NCI-H460 (cell line): Measurements from ENCODE around the gene PRKACB. TPM values are rescaled to one million over a fixed set of nuclear protein-coding genes. Genes with fewer than 3 reads are reported as not detected.
"Not testable (repeated sequence)": the region's sequence is repeated elsewhere in the genome, so short reads cannot be mapped to it uniquely, and the experiment has no call there.

Experiments
- DNase-seq: peaks from one replicate; pipeline ENCODE4 v3.0.0-alpha.2; 2016; ENCODE audit warnings: low read depth; ENCODE audit errors: extremely low read depth
- small RNA-seq, 2 experiments: library from RNA; depleted of rRNA; stranded (forward); fragments of <200 nt; gene quantifications; one replicate each; pipeline ENCODE3, GENCODE V24; 2014
- total RNA-seq: library from RNA; depleted of rRNA; stranded (reverse); fragments of >200 nt; shearing (Covaris generic); gene quantifications from 2 replicates; pipeline ENCODE4 v1.2.3, GENCODE V29; 2014; rRNA removed

PRKACB gene
- total RNA-seq, 1 experiment from 2014 or later: 44.0 TPM

GRCh38 chr1:84264961-84265360 is 120.9 kb downstream of the PRKACB start:
- DNase-seq: no peak

GRCh38 chr1:84265867-84266266 is 121.8 kb downstream of the PRKACB start:
- DNase-seq: no peak

- no peak for DNase-seq
These were observed 122.7 kb downstream of the PRKACB start for GRCh38 chr1:84266748-84267147.

GRCh38 chr1:84267476-84267875 is 123.4 kb downstream of the PRKACB start:
- DNase-seq: no peak

- no peak for DNase-seq
These were observed 124.3 kb downstream of the PRKACB start for GRCh38 chr1:84268346-84268745.

- DNase-seq: no peak
These were observed 125.2 kb downstream of the PRKACB start for GRCh38 chr1:84269306-84269705.

GRCh38 chr1:84271441-84272151 is 127.5 kb downstream of the PRKACB start:
- no peak for DNase-seq

- DNase-seq: no peak
These were observed 128.3 kb downstream of the PRKACB start for GRCh38 chr1:84272401-84272800.

GRCh38 chr1:84277343-84278059 is 133.4 kb downstream of the PRKACB start:
- DNase-seq: no peak

- DNase-seq: no peak
These were observed 134.8 kb downstream of the PRKACB start for GRCh38 chr1:84278905-84279304.

GRCh38 chr1:84280912-84281311 is 136.8 kb downstream of the PRKACB start:
- no peak for DNase-seq

GRCh38 chr1:84282780-84283333 is 138.8 kb downstream of the PRKACB start:
- no peak for DNase-seq

- no peak for DNase-seq
These were observed 139.3 kb downstream of the PRKACB start for GRCh38 chr1:84283381-84283780.

- DNase-seq: no peak
These were observed 142.0 kb downstream of the PRKACB start for GRCh38 chr1:84286071-84286470.

- DNase-seq: not testable (repeated sequence)
These were observed 143.3 kb downstream of the PRKACB start for GRCh38 chr1:84287389-84287788.

Small RNA genes within 50 kb of the gene (small RNA-seq; reads per million reads assigned to genes)
- gene AL450063.1: 0 reads per million in 2 experiments
- gene RF00410: 0 reads per million in 2 experiments

Other genes with a start within 250 kb of the PRKACB start
- 4.4 and 4.8 TPM in 2 replicates for gene TTLL7, start 145.1 kb upstream of the PRKACB start, total RNA-seq
- 8.9 and 9.6 TPM in 2 replicates for gene SAMD13, start 157.4 kb downstream of the PRKACB start, total RNA-seq